H54 (cell line): ENCODE data around the gene RGS16.
A peak's percentile ranks its signal among the peaks of the same experiment; 100 is the strongest.

Experiments used
- DNase-seq: peaks from one replicate; pipeline ENCODE4 v3.0.0; 2011; ENCODE audit warnings: low spot score, mixed read lengths; ENCODE audit not compliant: insufficient read length
- FAIRE-seq: peaks from 3 replicates; lab custom pipeline; 2011; peaks lifted over from hg19 to GRCh38; lab: Jason Lieb, UNC
- POLR2A ChIP-seq: IDR thresholded peaks from 2 replicates; pipeline ENCODE4 v1.6.1; 2011; ENCODE audit warnings: low read depth, mild to moderate bottlenecking, low read length

Gene RGS16

DNA sequence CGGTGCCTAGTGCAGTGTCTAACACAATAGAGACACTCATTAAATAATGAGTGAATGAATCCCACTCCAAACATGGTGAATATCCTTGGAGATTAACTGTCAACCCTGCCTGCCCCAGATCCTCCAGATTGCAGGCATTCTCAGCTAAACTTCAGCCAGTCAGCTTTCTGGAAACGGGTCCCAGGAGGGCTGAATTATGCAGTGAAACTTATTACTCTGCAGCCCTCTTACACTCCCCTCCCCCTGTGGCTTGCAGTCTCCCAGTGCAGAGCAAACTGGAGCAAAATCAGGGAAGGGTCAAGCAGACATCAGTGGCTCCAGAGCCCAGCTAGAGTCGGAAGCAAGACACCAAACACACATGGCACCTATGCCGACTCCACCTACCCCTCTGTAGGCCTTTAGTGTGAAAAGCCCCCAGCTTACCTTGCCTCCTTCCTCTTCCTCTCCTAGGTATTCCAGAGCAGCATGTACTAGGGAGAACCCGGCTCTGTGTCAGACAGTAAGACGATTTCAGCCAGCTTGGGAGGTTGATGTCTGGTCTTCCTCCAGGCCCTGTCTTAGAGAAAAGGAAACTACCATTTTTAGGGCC, 6.5 kb upstream of the RGS16 start:
- no peak for TF ChIP-seq POLR2A
- FAIRE-seq (no peak), DNase-seq (no peak)

DNA sequence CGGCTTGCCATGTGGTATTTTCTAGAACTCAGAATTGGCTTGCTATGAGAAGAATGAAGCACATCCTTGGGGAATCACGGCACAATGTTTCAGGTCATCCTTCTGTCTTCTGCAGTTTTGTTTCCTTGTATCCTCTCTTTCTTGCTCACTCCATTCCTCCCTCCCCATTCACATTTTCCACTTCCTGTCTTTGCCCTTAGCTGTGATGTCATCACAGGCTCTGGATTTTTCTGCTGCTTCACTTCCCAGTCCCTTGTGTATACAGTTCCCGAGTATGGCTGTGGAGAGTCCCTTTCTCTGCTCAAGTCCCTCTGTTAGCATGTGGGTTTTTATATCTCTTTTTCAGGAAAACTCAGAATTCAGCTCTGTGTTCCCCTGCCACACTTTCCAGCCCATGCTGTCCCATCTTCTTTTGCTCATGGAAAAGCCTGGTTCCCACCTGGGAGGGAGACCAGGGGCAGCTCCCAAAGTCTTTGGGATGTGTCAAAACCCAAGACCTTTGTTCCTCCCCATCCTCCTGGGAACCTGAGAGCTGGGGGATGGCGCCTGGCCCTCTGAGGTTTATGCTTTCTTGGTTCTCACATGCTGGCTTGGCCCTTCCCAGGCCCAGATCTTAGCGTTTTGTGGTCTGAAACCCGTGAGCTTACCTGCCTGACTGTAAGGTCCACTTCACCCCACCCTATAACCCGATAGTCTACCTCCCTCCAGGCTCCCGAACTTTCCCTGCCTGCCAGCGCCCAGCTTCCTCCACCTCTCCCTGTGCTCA, 4.8 kb upstream of the RGS16 start:
- no peak for TF ChIP-seq POLR2A
- DNase-seq: no peak
- no peak for FAIRE-seq

DNA sequence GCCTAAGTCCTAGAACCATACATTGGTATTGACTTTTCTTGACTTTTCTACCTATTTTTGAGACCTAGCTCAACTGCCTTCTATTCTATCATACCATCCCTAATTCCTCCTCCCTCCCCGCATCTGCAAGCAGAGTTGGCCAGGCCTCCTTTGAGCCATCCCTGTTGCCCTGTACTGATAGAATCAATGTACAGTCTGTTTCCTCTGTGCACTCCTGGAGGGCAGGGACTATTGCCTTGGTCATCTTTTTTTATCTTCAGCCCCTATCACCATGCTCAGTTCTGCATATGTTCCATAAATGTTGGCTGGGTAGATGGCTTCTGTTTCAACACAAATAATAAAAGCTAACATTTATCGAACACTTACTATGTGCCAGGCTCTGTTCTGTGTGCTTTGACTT, 4.0 kb upstream of the RGS16 start:
- no peak for FAIRE-seq
- DNase-seq: no peak
- no peak for TF ChIP-seq POLR2A

DNA sequence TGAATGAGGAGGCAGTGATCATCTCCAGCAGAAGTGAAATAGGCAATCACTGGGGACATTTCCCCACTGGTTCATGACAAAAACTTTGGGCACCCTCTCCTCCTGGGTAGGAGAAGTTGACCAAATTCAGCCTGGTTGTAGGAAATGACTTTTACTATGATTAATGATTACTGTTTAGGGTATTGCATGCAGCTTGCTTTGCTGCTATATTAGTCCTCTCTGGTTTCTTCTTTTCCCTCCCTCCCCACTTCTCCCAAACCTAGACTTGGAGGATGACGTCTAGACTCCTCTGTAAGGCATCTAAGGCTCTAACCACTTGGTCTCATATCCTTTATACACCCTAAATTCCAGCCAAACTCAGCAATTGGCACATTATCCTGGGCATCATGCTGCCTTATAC, 3.4 kb upstream of the RGS16 start:
- FAIRE-seq (no peak), DNase-seq (no peak)
- no peak for TF ChIP-seq POLR2A

DNA sequence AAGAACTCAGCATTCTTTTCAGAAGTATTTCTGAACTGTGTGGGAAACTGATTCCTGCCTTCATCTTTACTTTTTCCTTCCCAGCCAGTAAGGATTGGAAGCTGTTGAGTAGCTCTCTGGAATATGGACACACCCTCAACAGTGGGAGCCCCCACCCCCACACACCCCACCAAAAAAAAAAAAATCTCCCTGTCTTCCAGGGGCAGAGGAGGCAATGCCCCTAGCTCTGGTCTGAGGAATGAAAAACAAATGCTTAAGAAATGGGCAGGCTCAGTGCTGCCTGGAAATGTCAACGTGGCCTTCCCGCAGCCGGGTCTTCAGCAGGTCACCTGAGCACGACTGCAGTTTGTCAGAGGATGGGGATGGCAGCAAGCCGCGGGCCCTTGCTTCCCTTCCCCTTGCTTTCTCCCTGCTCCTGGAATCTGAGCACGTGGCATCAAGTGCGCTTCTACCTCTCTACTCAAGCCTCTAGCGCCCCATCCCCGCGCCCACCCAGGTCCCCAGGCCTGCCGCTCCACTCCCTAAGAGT, 479 bp downstream of the RGS16 start:
- TF ChIP-seq POLR2A: no peak
- no peak for FAIRE-seq
- no peak for DNase-seq

DNA sequence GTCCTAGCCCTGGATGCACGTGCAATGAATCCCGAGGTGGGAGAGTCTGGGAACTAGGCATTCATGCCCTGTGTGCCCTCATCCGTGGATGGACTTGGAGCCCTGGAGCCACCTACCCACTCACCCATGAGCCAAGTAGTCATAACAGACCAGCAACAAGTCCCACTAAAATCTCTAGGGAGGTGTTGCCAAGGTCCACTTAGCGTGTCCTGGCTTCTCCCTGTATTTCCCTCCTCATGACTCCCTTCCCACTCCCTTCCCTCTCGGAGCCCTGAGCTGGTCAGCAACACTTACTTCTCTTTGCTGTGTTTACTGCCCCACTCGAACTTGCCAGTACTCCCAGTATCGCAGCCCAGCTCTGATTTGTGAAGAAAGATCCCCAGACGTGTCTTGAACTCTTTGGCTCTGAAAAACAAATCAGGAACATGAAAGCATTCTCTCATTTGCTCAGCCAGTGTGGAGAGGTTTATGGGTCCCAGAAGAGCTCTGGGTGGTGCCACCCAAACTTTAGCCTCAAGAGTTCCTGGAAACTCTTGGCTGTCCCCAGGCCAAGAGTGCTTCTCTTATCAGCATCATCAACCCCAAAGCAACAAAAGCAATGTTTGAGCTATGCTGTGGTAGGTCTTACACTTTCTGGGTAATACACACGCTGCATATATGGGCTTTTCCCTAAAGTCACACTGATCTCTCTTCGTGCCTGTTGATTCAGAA, 1.1 kb downstream of the RGS16 start:
- FAIRE-seq (no peak), DNase-seq (no peak)
- TF ChIP-seq POLR2A: no peak

DNA sequence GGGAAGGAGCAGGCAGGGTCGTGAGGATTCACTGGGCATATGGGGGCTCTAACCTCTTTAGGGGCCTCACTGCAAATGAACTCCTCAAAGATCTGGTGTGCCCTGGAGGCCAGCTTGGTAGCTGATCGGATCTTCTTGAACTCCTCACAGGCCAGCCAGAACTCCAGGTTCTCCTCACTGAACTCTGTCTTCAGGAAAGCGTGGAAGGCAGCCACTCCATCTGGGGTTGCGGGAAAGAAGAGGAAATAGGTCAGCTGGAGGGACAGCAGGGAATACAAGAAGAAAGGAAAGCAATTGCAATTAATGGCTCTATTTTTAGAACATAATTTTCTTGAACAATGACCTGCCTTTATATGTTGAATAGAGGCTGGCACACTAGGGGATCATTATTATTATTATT, 2.3 kb downstream of the RGS16 start:
- no peak for FAIRE-seq
- DNase-seq: no peak
- TF ChIP-seq POLR2A: no peak

DNA sequence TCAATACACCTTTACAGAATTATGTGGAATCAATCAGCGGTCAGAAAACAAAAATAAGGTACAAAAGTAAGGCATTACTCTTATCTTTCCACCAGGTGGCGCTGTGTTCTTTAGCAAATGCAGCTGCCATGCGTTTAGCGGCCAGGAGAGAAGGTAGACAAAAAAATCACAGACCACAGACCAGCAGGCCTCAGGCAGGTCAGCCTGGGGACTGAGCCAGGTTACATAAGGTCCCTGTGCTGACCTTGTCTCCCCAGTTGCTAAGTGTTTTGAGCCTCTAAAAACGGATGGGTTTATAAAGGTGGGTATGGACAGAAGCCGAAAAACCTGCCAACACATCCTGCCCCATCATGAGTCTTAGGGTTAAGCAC, 2.8 kb downstream of the RGS16 start:
- DNase-seq: peak; percentile 56
- FAIRE-seq: no peak
- TF ChIP-seq POLR2A: no peak

DNA sequence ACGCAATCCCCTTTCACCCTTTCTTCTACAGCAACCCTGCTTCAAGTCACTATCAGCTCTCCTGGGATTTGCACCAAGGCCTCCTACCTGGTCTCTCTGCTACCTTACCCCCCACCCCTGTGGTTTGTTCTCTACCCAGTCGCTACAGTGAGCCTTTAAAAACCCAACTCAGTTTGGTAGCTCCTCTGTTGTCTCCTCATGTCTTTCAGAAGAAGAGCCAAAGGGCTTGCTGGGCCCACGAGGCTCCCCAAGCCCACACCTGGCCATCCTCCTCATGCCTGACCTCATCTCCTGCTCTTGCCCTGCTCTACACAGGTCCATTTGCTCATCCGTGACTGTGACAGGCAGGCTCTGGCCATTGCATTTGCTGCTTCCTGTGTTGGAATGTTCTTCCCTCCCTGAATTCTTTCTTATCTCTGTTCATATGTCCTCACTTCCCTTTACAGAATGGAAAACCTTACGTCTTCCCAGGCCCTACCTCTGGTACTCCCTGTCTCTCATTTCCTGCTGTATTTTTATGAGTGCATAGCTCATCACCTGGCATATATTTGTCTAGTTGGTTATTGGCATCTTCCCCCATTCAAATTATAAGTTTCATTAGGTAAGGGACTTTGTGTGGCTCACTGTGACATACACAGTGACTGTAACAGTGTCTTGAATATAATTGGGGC, 3.3 kb downstream of the RGS16 start:
- no peak for FAIRE-seq
- TF ChIP-seq POLR2A: no peak

DNA sequence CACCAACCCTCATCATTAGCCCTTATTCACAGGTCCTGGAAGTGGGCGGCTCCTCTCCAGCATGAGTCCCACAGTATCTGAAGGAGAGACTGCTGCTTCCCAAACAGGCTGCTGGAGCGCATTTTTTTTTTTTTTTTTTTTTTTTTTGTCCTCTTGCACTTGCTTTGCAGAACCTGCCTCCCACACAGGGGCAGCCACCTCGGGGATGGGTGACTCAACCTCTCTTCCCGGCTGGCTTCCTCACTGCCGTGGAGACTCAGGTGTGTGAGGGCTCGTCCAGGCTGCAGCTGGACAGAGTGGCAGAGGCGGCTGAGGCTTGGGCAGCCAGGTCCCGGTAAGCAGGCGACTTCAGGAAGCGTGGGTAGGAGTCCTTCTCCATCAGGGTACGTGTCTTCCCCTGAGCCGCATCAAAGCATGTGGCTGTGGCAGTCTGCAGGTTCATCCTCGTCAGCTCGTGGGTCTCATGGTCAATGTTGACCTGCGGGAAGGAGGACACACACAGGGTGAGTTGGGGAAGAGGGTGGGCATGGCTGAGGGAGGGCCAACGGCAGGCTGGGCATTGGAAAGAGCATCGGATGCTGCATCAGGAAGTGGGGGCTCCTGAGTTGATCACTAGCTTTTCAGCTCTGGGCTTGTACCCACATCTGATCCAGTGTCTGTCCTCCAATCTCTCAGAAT, 4.0 kb downstream of the RGS16 start:
- FAIRE-seq: no peak
- TF ChIP-seq POLR2A: no peak
- DNase-seq: no peak

More for the DNA sequence above, 3.3 kb downstream of the RGS16 start:
- DNase-seq: no peak

DNA sequence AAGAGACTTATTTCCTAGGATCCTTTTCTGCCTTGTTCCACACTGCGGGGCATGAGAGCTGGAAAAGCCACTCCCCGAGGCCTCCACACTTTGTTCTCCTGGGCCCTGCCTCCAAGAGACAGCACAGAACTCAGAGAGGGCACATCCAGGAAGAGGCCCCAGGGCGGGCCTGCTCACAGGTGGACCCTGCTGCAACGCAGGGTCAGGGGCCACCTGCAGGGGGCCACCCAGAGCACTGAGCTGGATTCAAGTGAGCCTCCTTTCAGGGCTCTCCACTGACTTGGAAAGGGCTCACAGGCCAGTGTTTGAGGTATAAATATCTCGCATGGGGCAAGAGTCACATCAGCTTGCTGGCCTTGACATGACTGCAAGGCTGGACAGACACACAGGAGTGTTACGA, 4.8 kb downstream of the RGS16 start:
- no peak for FAIRE-seq
- no peak for DNase-seq
- no peak for TF ChIP-seq POLR2A

DNA sequence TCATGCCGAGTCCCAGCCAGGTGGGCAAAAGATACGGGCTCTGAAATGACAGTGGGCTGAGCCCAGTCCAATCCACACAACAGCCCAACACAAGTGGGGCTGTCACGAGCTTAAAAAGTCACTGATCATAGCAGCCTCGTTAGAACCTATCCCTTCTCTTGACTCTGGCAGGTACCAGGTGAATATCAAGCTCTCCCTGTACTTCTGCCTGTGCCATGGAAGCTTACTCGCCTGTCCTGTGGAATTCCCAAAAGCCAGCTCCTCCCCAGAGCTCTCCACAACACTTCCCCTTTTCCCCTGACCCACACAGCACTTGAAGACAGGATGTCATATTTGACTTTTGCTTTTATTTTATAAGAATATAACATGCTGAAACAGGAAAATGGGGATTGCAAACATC, 5.9 kb downstream of the RGS16 start:
- FAIRE-seq: no peak

DNA sequence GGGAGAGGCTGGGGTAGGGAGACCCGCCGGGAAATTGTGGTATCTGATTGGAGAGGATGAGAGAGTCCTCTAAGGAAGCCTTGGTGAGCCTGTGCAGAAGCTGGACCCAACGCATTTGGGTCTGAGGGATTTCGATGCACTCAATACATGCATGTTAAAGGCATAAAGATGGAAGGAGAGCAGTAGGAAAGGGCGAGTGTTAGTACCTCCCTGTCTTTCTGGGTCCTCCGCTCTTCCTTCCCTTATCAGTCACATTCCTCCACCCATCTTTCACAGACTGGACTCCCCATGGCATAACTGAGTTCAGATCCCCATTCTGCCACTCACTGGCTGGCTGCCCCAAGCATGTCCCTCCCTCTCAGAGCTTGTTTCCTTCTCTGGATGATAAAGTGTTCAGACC, 7.3 kb downstream of the RGS16 start:
- no peak for FAIRE-seq
- no peak for DNase-seq
- TF ChIP-seq POLR2A: no peak

More for the DNA sequence above, 5.9 kb downstream of the RGS16 start:
- TF ChIP-seq POLR2A: no peak
- DNase-seq: no peak
